ENCODE results near the gene SLC38A8.

DNA sequence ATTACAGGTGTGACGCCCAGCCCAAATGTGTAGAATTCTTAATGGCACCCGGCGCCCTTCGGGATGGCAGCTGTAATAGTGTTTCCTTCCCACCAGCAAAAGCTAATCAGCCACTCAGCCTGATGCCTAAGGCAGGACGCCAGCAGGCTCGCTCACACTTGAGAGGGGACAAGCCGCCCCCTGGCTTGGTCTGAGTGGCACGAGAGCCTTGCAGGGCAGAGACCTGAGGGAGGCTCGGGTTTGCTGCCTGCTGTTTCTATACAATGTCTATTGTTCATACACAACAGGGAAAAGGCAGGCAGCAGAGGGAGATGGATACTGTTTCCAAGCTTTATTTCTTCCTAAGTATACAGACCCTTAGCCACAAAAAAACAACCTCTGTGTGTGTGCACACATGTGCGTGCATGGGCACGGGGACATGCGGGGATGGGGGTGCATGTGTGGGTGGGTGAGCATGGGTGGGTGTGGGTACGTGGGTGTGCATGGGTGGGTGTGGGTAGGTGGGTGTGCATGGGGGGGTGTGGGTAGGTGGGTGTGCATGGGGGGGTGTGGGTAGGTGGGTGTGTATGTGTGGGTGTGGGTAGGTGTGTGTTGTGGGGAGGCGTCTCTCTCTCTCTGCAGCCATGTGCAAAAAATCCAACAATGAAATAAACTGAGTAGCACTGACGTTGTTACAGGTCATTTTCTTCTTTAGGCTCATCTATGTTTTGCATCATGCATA lies 10.0 kb downstream of the SLC38A8 start:
- TF ChIP-seq, protein P1, sequence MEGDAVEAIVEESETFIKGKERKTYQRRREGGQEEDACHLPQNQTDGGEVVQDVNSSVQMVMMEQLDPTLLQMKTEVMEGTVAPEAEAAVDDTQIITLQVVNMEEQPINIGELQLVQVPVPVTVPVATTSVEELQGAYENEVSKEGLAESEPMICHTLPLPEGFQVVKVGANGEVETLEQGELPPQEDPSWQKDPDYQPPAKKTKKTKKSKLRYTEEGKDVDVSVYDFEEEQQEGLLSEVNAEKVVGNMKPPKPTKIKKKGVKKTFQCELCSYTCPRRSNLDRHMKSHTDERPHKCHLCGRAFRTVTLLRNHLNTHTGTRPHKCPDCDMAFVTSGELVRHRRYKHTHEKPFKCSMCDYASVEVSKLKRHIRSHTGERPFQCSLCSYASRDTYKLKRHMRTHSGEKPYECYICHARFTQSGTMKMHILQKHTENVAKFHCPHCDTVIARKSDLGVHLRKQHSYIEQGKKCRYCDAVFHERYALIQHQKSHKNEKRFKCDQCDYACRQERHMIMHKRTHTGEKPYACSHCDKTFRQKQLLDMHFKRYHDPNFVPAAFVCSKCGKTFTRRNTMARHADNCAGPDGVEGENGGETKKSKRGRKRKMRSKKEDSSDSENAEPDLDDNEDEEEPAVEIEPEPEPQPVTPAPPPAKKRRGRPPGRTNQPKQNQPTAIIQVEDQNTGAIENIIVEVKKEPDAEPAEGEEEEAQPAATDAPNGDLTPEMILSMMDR (IDR thresholded peaks at IDR 0.05): no peak
- TF ChIP-seq POLR2A (IDR thresholded peaks at IDR 0.05): no peak
